Suppressor macrophage treated with lipopolysaccharide for 4 hours (primary cell): Measurements from ENCODE around the gene RASAL1.
A peak's percentile ranks its signal among the peaks of the same experiment; 100 is the strongest.

ENCODE experiments used
- DNase-seq: peaks from one replicate; pipeline ENCODE4 v3.0.0-alpha.2; 2020

RASAL1 gene

DNA sequence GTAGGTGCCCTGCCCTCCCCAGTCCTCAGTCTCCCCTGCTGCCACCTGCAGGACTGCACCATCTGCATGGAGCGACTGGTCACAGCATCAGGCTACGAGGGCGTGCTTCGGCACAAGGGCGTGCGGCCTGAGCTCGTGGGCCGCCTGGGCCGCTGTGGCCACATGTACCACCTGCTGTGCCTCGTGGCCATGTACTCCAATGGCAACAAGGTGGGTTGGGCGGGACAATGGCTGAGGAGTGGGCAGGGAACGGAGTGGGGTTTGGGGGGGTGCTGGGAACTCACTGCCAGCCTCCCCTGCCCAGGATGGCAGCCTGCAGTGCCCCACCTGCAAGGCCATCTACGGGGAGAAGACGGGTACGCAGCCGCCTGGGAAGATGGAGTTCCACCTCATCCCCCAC lies 40.8 kb downstream of the RASAL1 start:
- DNase-seq: no peak

DNA sequence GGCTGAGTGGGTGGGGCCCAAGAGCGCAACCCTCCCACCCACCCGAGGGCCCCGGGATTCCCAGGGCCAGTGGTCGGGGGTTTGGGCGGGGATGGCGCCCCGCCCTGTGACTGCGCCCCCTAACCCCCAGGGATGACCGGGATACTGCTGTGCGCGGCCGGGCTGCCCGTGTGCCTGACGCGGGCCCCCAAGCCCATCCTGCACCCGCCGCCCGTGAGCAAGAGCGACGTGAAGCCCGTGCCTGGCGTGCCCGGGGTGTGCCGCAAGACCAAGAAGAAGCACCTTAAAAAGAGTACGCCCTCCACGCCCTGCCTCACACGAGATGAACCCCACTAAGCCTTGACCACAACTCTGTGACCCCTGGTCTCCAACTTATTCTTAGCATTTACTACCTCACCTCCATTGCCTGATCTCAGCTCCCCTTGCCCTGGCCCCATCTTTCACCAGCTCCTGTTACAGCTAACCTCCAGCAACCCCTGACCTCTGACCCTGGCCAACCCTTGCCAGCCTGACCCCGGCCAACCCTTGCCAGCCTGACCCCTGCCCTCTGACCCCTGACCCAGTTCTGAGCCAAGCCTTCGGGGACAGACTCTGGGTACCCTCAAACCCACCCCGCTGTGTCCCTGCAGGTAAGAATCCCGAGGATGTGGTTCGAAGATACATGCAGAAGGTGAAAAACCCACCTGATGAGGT lies 42.0 kb downstream of the RASAL1 start:
- no peak for DNase-seq

DNA sequence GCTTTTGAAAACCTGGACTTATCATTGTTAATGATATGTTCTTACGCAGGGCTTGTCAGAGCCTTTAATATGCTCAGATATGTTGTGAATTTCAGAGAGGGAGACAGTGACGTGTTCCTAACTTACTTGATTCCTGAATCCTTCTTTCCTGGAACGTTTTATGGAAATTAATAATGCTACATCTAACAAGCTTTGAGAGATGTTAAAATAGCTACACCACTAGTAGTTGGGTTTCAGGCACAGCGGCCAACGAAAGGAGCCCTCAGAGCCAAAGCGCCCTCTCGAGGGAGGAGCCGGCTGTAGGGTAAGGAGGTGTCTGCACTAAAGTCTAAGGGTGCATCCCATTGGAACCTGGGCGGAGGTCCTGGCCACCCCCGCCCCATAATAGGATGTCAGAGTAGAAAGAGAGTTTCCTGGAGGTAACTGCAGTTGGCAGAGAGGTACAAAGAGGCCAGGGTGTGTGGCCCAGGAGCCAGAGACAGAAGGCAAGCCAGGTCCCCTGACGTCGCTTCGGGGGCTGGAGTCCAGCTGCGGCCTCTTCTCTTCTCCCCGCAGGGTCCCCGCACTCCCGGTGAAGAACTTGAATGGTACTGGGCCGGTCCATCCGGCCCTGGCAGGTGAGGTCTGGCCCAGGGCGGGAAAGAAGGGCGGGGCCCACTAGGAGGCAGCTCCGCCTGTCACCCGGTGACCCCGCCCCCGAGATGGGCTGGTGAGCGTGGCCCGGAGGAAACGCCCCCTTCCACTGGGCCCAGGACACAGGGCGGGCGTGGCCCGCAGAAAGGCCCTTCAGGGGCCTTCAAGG lies 42.8 kb downstream of the RASAL1 start:
- peak; percentile 45 for DNase-seq

DNA sequence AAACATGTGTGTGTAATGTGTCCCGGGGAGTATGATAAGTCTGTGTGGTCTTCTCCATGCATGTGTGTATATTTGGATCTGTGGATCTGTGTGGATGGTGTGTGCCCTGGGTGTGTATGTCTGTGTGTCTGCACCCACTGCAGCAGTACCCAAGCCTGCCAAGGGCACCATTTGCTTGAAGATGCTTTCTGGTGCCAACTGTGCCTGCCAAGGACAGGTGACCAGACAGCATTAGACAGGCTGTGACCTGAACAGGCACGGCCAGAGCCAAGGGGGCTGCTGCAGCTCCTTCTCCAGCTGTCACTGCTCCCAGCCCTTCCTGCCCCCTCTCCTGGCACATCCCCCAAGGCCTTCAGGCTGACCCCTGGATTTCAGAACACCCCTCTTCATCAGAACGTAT lies 44.1 kb downstream of the RASAL1 start:
- no peak for DNase-seq

DNA sequence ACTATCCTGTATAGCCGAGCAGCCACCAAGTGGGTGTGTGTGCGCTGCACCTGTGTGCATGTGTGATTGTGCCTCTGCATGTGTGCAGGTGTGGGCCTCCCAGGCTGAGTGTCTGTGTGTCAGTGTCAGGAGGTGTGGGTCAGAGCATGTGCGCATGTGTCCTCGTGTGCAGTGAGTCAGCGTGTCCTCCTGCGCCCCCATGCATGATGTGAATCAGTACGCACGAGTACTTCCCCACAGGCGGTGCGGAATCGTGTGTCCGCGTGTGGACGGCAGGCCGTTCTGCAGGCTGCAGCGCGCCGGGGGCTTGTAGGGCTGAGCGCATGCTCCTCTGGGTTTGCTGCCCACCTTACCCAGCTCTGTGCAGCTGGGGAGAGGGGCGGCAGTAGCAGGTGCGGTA lies 44.8 kb downstream of the RASAL1 start:
- DNase-seq: no peak

DNA sequence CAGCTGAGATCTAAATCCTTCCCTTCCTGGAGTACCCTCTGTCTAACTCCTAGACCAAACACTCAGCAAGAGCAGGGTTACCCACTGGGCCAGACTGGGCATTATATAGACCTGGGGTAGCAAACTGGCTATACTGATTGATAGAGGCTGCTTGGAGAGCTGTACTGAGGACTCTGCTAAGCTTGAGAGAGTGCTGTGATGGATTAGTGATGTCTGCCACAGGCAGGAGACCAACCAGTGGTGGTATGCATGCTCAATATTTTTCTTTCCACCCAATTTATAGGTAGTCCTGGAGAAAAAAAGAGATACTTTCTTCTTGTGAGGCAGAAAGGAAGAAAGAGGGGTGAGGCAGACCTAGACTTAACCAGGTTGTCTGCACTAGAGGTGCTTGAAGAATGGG lies 45.7 kb downstream of the RASAL1 start:
- no peak for DNase-seq

DNA sequence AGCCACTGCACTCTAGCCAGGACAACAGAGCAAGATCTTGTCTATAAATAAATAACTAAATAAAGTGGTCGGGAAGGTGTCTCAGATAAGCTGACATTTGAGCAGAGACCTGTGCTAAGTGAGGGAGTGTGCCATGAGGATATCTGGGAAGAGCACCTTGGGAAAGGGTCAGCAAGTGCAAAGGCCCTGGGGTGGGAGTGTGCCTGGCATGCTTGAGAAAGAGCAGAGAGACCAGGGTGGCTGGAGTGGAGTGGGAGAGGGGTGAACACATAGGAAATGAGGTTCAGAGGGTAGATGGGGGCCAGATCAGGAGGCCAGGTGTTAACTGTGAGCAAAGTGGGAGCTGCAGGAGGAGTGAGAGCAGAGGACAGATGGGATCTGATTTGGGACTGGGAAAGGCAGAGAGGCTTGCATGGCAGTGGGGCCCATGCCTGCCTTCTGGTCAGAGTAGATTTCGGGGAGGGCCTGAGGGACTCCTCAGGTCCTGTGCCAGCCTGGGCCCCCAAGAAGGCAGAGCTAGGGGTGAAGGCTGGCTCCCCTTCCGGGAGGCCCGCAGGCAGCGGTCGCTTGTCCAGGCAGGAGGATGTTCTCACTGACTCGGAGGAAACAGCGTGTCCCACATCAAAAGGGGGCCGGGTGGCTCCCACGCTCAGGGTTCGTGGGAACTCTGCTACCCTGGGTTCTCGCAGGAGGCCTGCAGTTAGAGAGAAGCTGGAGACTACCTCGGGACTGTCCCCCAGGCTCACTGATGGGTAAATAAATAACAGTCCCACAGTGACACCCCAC lies 46.4 kb downstream of the RASAL1 start:
- DNase-seq: no peak

DNA sequence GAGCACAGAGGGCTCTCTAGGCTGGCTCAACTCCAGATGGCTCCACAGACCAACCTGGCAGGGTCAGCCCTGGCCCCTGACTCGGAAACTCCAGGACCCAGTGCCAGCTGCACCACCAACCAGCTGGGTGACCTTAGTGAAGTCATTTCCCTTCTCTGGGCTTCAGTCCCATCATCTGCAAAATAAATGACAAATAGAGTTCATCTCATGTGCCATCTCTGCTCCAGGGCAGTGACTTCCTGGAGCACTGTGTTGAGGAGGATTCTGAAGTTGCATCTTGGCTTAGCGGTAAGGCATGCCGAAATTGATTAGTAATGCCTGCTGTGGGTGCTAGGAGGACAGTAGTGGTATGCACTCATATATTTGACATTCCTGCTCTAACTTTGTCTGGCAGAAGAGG lies 47.5 kb downstream of the RASAL1 start:
- DNase-seq: no peak

DNA sequence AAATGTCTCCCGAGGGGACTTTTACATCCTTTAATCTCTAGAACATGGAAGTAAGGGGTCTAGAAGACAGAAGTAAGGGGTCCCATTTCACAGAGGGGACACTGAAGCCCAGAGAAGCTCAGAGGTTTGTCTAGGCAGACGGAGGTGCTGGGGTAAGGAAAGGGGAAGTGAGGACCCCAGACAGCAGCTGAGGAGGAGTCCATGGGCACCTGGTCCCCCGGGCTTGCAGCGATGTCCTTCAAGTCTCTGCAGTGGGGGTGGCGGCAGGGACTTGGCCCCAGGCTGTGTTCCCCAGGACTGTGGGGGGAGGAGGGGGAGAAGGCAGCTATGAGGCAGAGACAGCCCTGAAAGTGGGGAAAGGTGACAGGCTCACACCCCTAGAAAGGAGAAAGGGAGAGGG lies 48.4 kb downstream of the RASAL1 start:
- DNase-seq: no peak

DNA sequence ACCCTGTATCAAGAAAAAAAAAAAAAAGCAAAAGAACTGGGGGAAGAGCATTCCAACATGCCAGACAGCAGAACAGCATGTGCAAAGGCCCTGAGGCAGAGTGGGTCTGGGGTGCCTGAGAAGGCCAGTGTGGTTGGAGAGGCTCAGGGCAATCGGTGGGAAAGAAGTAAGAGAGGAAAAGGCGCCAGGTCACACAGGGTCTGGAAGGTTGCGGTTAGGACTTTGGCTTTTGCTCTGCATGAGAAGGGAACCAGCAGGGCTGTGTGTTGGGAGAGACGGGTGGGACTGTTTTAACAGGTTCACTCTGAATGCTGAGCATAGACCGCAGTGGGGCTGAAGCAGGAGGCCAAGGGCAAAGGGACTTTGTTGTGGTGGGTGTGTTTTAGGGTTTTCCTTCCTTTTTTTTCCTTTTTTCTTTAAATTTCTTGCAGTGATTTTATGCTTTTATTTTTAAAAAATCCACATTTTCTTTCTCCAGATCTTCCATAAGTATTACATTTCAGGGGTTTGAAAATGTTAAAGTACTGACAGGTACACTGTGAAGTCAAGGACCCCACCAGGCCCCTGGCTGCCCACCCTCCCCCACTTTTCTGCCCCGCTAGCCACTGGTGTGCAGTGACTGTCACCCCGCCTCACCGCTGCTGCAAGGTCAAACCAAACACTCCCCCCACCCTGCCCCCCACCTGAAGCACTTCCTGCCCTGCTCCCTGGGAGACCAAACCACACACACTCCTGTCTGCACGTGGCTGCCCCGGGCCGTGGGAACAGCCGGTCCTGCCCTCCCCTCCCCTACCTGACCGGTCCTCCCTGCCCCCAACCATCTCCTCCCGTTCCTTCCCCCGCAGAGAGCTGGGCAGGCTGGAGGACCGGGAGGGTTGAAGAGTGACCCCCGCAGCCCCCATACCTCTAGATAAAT lies 49.1 kb downstream of the RASAL1 start:
- no peak for DNase-seq

DNA sequence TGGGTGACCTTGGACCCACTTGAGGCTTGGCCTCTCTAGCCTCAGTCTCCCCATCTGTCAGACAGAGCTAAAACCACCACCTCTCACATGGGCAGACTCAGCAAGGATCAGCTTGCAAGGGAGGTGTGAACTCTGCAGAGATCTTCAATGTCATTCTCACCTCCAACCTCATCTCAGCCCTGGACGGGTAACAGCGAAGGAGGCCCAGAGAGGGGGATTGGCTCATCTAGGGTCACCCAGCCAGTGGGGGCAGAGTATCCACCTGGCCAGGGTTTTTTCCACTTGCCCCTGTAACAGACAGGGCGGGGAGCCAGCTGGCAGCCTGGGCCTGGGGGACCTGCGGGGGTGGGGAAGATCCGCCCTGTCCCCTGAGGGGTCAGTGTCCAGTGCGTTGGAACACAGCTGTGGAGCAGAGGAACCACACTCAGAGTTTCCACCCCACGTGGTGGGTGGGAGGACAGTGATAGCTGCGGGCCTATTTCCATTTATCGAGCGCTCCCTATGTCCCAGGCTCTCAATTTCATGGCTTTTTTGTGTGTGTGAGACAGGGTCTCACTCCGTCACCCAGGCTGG lies 51.6 kb downstream of the RASAL1 start:
- no peak for DNase-seq

DNA sequence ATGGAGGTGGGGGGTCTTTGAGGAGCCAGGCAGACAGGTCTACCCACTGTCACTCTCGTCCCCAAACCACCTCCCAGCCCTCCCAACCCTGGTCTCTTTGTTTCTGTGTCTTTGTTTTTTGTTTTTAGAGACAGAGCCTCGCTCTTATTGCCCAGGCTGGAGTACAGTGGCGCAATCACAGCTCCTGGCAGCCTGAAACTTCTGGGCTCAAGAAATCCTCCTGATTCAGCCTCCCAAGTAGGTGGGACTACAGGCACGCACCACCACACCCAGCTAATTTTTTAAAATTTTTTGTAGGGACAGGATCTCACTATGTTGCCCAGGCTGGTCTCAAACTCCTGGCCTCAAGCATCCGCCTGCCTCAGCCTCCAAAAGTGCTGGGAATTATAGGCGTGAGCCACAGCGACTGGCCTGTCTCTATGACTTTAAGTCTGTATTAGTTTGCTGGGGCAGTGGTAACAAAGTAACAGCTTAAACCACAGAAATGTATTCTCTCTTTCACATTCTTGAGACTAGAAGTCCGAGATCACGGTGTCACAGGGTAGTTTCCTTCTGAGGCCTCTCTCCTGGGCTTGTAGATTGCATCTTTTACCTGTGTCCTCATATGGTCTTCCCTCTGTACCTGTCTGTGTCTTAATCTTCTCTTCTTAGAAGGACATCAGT lies 52.9 kb downstream of the RASAL1 start:
- DNase-seq: no peak

DNA sequence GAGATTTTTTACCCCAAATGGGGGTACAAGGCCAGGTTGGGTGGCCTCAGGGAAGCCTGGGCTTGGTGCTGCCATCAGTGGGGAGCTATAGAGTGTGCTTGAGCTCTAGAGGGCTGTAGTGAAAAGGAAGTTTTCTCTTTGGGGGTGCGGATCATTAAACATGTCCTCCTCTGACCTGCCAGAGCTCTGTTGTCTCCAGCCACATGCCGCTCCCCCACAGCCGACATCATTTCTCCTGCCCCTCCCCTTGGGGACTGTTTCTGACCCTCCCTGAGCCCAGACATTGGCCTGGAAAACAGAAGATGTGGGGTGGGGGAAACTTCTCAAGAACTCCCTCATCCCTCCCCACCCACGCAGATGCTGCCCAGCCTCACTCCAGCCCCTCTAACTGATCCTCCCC lies 53.7 kb downstream of the RASAL1 start:
- DNase-seq: peak; percentile 20

DNA sequence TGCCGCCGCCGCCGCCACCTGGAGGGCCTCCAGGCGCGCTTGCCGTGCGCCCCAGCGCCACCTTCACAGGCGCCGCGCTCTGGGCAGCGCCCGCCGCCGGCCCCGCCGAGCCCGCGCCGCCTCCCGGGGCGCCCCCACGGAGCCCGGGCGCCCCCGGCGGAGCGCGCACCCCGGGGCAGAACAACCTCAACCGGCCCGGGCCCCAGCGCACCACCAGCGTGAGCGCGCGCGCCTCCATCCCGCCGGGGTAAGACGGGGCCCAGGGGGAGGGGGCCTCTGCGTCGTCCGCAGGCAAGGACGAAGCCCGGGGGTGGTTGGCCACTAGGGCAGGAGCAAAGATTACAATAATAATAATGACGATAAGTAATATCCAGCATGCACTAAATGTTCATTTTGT lies 57.7 kb downstream of the RASAL1 start:
- DNase-seq: no peak

DNA sequence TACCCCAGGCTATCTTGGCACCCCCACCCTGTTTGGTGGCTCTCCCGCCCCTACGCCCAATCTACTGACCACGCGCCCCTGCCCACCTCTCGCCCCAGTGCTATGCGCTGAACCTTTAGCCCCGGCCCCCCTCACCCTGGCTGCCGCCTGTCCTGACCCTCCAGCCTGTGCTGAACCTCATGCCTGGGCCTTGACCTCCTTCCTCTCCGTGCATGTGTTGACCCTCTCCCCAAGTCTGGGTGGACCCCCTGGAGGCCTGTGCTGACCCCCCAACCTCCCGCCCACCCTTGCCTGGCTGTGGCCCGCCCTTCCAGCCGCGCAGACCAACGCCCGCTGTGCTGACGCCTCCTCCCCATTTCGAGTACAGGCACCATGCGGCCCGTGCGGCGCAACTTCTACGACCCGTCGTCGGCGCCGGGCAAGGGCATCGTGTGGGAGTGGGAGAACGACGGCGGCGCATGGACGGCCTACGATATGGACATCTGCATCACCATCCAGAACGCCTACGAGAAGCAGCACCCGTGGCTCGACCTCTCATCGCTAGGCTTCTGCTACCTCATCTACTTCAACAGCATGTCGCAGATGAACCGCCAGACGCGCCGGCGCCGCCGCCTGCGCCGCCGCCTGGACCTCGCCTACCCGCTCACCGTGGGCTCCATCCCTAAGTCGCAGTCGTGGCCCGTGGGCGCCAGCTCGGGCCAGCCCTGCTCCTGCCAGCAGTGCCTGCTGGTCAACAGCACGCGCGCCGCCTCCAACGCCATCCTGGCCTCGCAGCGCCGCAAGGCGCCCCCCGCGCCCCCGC lies 58.3 kb downstream of the RASAL1 start:
- DNase-seq: no peak

DNA sequence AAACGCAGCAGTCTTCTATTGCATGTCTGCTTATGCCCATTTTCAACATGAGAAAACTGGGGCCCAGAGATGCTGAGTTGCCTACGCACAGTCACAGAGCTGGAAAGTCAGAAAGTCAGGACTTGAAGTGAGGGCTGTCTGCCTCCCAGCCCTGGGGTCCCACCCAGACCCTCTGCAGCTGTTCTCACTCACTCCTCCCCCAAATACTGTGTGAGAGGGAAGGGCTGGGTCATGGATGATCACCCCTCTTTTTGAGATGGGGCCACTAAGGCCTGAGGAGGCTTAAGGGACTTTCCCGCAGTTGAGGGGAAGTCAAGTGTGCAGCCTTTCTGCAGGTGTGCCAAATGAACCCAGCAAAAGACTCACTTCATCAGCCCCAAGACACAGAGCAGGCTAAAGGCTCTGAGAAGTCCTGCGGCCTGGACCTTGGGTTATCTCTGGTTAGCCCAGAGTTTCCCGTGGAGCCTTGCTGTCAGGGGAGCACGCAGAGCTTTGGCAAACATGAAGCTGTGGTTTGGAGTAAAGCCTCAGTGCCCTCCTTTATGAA lies 60.4 kb downstream of the RASAL1 start:
- no peak for DNase-seq

DNA sequence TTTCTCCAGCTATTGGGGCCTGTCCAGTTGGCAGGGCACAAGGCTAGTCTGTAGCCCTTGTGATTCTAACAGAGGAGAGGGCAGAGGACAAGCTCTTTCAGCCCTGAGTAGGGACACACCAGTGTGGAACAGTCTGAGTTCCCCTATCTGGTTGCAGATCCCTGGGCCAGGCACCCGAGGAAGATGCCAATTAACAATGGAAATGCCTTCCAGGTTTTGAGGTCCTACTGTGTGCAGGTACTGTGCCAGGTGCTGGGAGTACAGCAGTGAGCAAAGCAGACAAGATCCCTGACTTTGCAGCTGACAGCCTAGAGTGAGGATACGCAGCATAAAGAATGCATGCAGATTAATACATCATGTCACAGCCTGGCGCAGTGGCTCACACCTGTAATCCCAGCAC lies 62.0 kb downstream of the RASAL1 start:
- no peak for DNase-seq

DNA sequence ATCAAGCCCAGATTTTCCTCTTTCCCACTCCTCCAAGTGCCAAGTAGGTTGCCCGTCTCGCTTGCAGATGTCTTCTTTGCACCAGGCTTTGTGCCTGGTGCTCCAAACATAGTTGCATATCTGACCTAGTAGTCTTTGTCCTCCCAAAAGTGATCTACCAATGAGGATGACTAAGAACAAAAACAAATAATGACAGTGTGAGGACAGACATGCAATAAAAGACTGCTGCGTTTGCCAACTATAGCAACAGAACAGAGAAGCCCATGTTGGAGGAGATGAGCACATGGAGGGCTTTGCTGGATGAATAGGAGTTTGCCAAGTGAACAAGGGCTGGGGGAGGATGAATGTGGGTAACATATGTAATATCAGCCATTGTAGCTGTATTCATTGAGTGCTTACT lies 63.4 kb downstream of the RASAL1 start:
- no peak for DNase-seq

DNA sequence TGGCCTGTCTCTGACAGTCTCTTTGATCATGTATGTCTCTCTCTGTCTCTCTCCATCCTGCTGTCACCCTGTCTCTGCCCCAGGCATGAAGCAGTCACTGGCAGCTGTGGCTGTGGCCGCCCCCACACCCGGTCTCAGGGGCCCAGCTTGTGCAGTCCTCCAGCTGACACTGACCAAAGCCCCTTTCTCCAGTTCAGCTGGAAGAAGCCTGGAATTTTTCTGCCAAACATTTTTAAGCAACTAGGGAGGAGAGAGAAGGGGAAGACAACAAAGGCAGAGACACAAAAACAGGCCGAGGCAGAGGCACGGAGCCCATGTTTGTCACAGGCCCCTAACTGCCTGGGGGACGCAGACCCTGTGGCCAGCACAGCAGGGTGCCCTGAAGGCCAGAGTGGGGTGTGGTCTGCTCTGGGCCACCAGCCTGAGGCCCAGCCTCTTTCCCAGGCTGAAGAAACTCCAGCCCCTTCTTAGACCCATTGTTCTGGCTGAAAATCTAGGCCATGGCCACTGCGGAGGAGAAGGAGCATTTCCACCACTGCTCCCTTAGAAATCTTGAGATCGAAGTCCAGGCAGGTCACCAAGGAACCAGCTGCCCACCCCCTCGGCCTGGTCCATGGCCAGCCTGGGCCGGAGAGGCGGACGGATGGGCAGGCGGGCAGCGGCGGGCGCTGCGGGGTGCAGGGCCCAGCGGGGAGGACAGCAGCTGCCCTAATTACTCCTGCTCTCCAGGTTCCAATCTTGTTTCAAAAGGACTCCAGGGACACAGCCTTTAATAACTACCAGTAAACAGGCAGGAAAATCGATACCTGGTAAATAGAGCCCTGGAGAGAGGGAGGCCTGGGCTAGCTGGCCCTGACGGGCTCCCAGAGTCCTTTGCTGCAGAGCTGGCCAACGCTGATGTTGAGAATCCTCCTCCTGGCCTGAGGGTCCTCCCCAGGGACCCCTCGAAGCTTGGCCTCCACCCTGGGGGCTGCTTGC lies 64.1 kb downstream of the RASAL1 start:
- no peak for DNase-seq
